ENCODE measurements around the gene CNTN1. TPM values are rescaled to one million over a fixed set of nuclear protein-coding genes. Genes with fewer than 3 reads are reported as not detected.

The CNTN1 gene
- total and polyA plus RNA-seq, 2 donors = 63.4 to 67.0 TPM

GRCh38 chr12:40672741-40673271 lies 19.4 kb upstream of the CNTN1 start:
- no peak for DNase-seq (ENCODE audit: extremely low spot score)
- no peak overlapping the region for H3K4me3 ChIP-seq (ENCODE audit: low read depth, low read length)
- no peak overlapping the region for H3K27ac ChIP-seq (ENCODE audit: low read depth)
- H3K4me1 ChIP-seq (ENCODE audit: insufficient read depth) = no peaks in the 10 kb centered on the region
- WGBS = 19% methylated on average over 2 of the region's 2 CpGs
- H3K36me3 ChIP-seq (ENCODE audit: insufficient read depth) = no peaks in the 10 kb centered on the region

DNA sequence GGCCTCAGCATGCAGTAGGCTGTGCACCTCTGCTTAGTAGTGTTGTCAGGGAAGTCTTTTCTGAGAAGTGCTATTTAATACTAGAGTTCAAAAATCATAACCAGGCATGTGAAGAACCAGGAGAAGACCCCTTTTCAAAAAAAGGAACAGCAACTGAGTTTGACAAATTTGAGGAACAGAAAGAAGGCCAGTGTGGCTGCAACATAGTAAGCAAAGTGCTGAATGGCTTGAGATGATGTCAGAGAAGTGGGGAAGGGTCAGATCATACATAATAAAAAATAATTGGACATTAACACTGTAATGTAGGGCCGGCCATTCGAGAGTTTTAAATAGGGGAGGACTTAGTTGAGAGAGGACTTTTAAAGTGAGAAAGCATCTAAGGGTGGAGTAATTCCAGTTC lies 11.1 kb upstream of the CNTN1 start:
- Histone ChIP-seq H3K27ac (ENCODE audit: low read depth) (no peak overlapping the region), H3K4me1 (ENCODE audit: insufficient read depth) (no peaks in the 10 kb centered on the region), H3K4me3 (ENCODE audit: low read depth, low read length) (no peak overlapping the region), H3K36me3 (ENCODE audit: insufficient read depth) (no peaks in the 10 kb centered on the region)
- no peak for DNase-seq (ENCODE audit: extremely low spot score)
- 85% methylated on average over 2 of the region's 2 CpGs for WGBS

- no peaks in the 10 kb centered on the region for H3K4me1 ChIP-seq (ENCODE audit: insufficient read depth)
- DNase-seq (ENCODE audit: extremely low spot score) = no peak
- no peaks in the 10 kb centered on the region for H3K36me3 ChIP-seq (ENCODE audit: insufficient read depth)
- WGBS = 68% methylated on average over 4 of the region's 4 CpGs
- H3K4me3 ChIP-seq (ENCODE audit: low read depth, low read length) = no peak overlapping the region
- H3K27ac ChIP-seq (ENCODE audit: low read depth) = no peak overlapping the region
These were observed 7.3 kb upstream of the CNTN1 start for GRCh38 chr12:40684986-40685385.

GRCh38 chr12:40688085-40688725 lies 4.0 kb upstream of the CNTN1 start:
- no peaks in the 10 kb centered on the region for H3K4me1 ChIP-seq (ENCODE audit: insufficient read depth)
- no peak for DNase-seq (ENCODE audit: extremely low spot score)
- no peak overlapping the region for H3K4me3 ChIP-seq (ENCODE audit: low read depth, low read length)
- H3K36me3 ChIP-seq (ENCODE audit: insufficient read depth) = no peaks in the 10 kb centered on the region
- no peak overlapping the region for H3K27ac ChIP-seq (ENCODE audit: low read depth)
- WGBS = 68% methylated on average over 8 of the region's 8 CpGs

- H3K36me3 ChIP-seq (ENCODE audit: insufficient read depth) = no peaks in the 10 kb centered on the region
- H3K4me1 ChIP-seq (ENCODE audit: insufficient read depth) = no peaks in the 10 kb centered on the region
- H3K27ac ChIP-seq (ENCODE audit: low read depth) = no peak overlapping the region
- DNase-seq (ENCODE audit: extremely low spot score) = no peak
- H3K4me3 ChIP-seq (ENCODE audit: low read depth, low read length) = no peak overlapping the region
- WGBS = 90% methylated on average over 2 of the region's 2 CpGs
These were observed 2.7 kb upstream of the CNTN1 start for GRCh38 chr12:40689576-40689975.

GRCh38 chr12:40692765-40693206 lies 547 bp downstream of the CNTN1 start:
- no peak for DNase-seq (ENCODE audit: extremely low spot score)
- Histone ChIP-seq H3K27ac (ENCODE audit: low read depth) (no peak overlapping the region), H3K4me1 (ENCODE audit: insufficient read depth) (no peaks in the 10 kb centered on the region), H3K4me3 (ENCODE audit: low read depth, low read length) (peak overlapping the region; percentile 74), H3K36me3 (ENCODE audit: insufficient read depth) (no peaks in the 10 kb centered on the region)
- WGBS = 1% methylated on average over 33 of the region's 33 CpGs

GRCh38 chr12:40693207-40693821 lies 1.1 kb downstream of the CNTN1 start:
- H3K4me1 ChIP-seq (ENCODE audit: insufficient read depth) = no peaks in the 10 kb centered on the region
- H3K4me3 ChIP-seq (ENCODE audit: low read depth, low read length) = peak overlapping the region; percentile 74
- DNase-seq (ENCODE audit: extremely low spot score) = no peak
- H3K27ac ChIP-seq (ENCODE audit: low read depth) = no peak overlapping the region
- H3K36me3 ChIP-seq (ENCODE audit: insufficient read depth) = no peaks in the 10 kb centered on the region
- 5% methylated on average over 24 of the region's 24 CpGs for WGBS

- Histone ChIP-seq H3K27ac (ENCODE audit: low read depth) (no peak overlapping the region), H3K36me3 (ENCODE audit: insufficient read depth) (no peaks in the 10 kb centered on the region), H3K4me1 (ENCODE audit: insufficient read depth) (no peaks in the 10 kb centered on the region), H3K4me3 (ENCODE audit: low read depth, low read length) (no peak overlapping the region)
- 76% methylated on average over 6 of the region's 6 CpGs for WGBS
- peak; percentile 37 for DNase-seq (ENCODE audit: extremely low spot score)
These were observed 5.5 kb downstream of the CNTN1 start for GRCh38 chr12:40697566-40698259.

DNA sequence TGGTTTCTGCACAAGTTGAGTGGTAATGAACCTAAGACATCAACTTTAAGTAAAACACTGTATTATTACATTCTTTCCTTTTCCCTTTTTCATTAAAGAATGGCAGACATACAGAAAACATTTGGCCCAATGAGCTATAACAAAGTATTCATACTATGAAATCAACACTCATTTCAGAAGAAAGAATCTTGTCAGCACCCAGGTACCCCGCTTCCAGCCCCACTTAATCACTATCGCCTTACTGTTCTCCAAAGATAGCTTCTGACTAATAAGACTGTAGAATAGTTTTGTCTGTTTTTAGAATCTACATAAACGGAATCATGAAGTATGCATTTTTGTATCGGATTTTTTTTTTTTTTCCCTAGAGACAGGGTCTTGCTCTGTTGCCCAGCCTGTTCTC lies 9.5 kb downstream of the CNTN1 start:
- no peak overlapping the region for H3K4me3 ChIP-seq (ENCODE audit: low read depth, low read length)
- H3K4me1 ChIP-seq (ENCODE audit: insufficient read depth) = no peaks in the 10 kb centered on the region
- DNase-seq (ENCODE audit: extremely low spot score) = no peak
- no peak overlapping the region for H3K27ac ChIP-seq (ENCODE audit: low read depth)
- no peaks in the 10 kb centered on the region for H3K36me3 ChIP-seq (ENCODE audit: insufficient read depth)
- 88% methylated on average over 4 of the region's 4 CpGs for WGBS

DNA sequence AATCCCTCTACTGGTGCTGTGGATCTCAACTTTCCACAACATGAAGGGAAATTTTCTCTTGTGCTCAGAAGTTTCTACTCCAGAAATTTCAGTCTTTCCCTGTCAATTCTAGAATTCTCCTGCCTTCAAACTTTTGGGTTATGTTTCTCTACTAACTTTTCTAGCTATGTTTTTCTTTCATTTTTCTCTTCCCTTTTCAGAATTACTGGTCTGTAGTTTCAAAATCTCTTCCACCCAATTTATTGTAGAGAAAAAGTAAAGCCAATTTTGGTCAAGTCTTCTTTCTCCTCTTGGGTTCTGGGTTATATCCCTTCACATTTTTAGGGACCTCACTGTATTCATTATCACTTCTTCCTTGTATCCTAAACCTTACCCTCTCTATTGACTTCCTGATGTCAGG lies 18.9 kb downstream of the CNTN1 start:
- Histone ChIP-seq H3K4me3 (ENCODE audit: low read depth, low read length) (no peak overlapping the region), H3K36me3 (ENCODE audit: insufficient read depth) (no peaks in the 10 kb centered on the region), H3K4me1 (ENCODE audit: insufficient read depth) (no peaks in the 10 kb centered on the region), H3K27ac (ENCODE audit: low read depth) (no peak overlapping the region)
- no peak for DNase-seq (ENCODE audit: extremely low spot score)

- Histone ChIP-seq H3K27ac (ENCODE audit: low read depth) (no peak overlapping the region), H3K36me3 (ENCODE audit: insufficient read depth) (no peaks in the 10 kb centered on the region), H3K4me1 (ENCODE audit: insufficient read depth) (peaks cover 1% of the 10 kb centered on the region), H3K4me3 (ENCODE audit: low read depth, low read length) (no peak overlapping the region)
- 83% methylated on average over 1 of the region's 1 CpG for WGBS
- no peak for DNase-seq (ENCODE audit: extremely low spot score)
These were observed 22.4 kb downstream of the CNTN1 start for GRCh38 chr12:40714636-40715035.

DNA sequence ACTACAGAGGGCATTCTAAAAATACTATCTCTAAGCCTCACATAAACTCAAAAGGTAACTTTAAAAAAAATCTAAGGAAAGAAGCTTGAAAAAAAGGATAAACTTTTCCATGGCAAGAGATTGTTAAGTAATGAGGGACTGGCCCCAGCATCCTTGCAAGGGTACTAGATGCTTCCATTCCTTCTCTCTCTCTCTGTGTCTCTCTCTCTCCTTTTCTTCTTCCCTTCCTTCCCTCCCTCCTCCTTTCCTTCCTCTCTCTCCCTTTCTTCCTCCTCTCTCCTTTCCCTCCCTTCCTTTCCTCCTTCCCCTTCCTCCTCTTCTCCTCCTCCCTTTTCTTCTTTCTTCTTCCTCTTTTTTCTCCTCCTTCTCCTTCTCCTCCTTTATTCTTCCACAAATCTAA lies 23.8 kb downstream of the CNTN1 start:
- no peak for DNase-seq (ENCODE audit: extremely low spot score)
- H3K4me1 ChIP-seq (ENCODE audit: insufficient read depth) = peaks cover 1% of the 10 kb centered on the region
- H3K4me3 ChIP-seq (ENCODE audit: low read depth, low read length) = no peak overlapping the region
- H3K27ac ChIP-seq (ENCODE audit: low read depth) = no peak overlapping the region
- H3K36me3 ChIP-seq (ENCODE audit: insufficient read depth) = no peaks in the 10 kb centered on the region

DNA sequence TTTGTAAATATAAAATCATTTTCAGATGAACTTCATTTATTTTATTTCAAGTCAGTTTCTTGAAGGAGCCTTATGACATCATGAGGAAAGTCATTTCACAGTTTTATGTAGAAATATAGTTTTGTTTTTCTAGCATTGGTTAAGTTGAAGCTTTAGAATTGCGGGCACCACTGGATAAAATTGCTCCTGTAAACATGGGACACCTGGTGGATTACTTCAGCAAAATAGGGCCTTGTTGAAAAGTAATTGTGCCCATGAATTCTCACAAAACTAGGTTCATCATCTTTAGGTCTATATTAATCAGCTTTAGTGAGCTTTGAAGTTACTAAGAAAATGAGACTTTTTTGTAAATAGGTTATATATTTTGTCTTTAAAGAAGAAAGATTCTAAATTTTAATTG lies 25.3 kb downstream of the CNTN1 start:
- Histone ChIP-seq H3K36me3 (ENCODE audit: insufficient read depth) (no peaks in the 10 kb centered on the region), H3K4me3 (ENCODE audit: low read depth, low read length) (no peak overlapping the region), H3K27ac (ENCODE audit: low read depth) (no peak overlapping the region), H3K4me1 (ENCODE audit: insufficient read depth) (peaks cover 1% of the 10 kb centered on the region)
- WGBS = 87% methylated on average over 1 of the region's 1 CpG
- no peak for DNase-seq (ENCODE audit: extremely low spot score)

GRCh38 chr12:40718878-40719372 lies 26.7 kb downstream of the CNTN1 start:
- no peak overlapping the region for H3K4me3 ChIP-seq (ENCODE audit: low read depth, low read length)
- H3K4me1 ChIP-seq (ENCODE audit: insufficient read depth) = peaks cover 1% of the 10 kb centered on the region
- no peaks in the 10 kb centered on the region for H3K36me3 ChIP-seq (ENCODE audit: insufficient read depth)
- no peak overlapping the region for H3K27ac ChIP-seq (ENCODE audit: low read depth)
- 90% methylated on average over 2 of the region's 2 CpGs for WGBS
- DNase-seq (ENCODE audit: extremely low spot score) = no peak
